Activated naive CD4-positive, alpha-beta T cell treated with anti-CD3 and anti-CD28 coated beads, Interleukin-2, amount 50 U/mL, for 24 hours (primary cell): ENCODE results near the gene TMEM138.

Source experiments
- H3K27ac Mint-ChIP-seq: one replicate; pipeline ENCODE4 v1.8.0; 2021; ENCODE audit warnings: mild to moderate bottlenecking, mixed read lengths
- H3K27me3 Mint-ChIP-seq: one replicate; pipeline ENCODE4 v1.8.0; 2021; ENCODE audit warnings: mixed read lengths
- H3K36me3 Mint-ChIP-seq: one replicate; pipeline ENCODE4 v1.8.0; 2021; ENCODE audit warnings: mixed read lengths
- H3K4me1 Mint-ChIP-seq: one replicate; pipeline ENCODE4 v1.8.0; 2021; ENCODE audit warnings: mixed read lengths
- H3K4me3 Mint-ChIP-seq: one replicate; pipeline ENCODE4 v1.8.0; 2021; ENCODE audit warnings: mild to moderate bottlenecking, mixed read lengths
- H3K9me3 Mint-ChIP-seq: one replicate; pipeline ENCODE4 v1.8.0; 2021; ENCODE audit warnings: mixed read lengths

Gene TMEM138

DNA sequence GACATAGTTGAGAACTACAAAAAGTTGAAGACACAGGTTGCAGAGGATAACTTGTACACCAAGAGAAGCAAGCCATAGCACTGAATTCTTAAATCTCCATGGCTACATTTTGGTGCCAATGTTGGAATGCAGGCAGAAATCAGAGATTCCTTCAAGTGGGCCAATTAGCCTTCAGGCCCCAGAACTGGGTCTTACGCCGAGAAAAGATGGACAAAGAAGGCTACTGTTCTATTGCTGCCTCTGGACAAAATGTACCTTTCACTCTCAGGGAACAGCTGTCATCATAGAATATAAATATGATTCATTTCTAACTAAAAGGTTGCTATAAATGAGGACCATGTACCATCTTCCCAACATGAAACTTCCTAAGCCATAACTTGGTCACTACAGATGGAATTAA, 43.9 kb downstream of the TMEM138 start:
- H3K27ac Mint-ChIP-seq: no peak overlapping the region

DNA sequence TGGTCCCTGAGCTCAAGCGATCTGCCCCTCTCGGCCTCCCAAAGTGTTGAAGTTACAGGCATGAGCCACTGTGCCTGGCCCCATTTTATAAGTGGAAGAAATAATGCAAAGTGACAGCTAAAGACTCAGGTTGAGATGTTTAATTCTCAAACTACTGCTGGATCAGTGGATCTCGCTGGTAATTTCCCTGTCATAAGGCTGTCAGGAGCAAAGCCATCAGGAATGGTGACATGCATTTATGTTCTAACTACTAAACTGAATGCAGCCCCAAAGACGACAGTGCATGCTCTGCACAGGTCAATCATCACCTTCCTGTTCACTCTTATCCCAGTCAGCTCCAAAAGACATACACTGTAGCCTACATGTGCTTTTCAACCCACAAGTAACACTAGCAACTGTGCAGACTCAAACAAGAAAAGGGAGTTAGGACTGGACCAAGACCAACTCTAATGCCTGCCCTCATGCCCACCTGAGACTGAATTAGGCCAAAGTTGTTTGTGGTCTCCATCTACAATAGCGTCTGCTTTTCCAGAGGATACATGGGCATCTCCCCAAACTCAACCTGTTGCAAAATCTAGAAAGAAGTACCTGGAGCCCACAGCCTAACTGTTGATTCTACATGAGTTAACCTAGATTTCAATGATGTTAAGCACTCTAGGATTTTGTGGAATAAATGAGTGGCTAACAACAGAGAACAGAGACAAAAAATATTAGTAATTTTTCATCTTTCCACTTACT, 45.0 kb downstream of the TMEM138 start:
- Mint-ChIP-seq H3K4me1 (no peaks in the 10 kb centered on the region), H3K27me3 (no peaks in the 10 kb centered on the region), H3K9me3 (no peaks in the 10 kb centered on the region), H3K36me3 (peaks cover 15% of the 10 kb centered on the region), H3K27ac (no peak overlapping the region), H3K4me3 (no peak overlapping the region)

More for the DNA sequence above, 43.9 kb downstream of the TMEM138 start:
- Mint-ChIP-seq H3K4me3 (no peak overlapping the region), H3K36me3 (peaks cover 10% of the 10 kb centered on the region), H3K9me3 (no peaks in the 10 kb centered on the region), H3K27me3 (no peaks in the 10 kb centered on the region), H3K4me1 (no peaks in the 10 kb centered on the region)

DNA sequence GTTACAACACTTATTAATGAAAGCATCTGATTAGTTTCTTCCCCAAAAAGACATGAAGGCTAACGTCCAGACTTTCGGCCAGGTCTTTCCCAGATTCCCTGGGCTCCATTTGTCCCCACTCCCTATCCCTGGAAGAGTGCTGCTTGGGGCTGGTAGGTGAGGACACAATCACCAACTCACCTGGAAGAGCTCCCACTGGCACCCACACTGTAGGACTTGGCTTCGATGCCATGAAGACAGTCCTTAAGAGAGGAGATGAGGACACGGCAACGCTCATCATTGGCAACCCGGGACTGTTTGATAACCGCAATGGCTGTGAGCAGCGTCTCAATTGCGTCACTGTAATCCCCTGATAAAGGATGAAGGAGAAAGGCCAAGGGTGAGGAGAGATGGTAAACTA, 49.4 kb downstream of the TMEM138 start:
- Mint-ChIP-seq H3K4me1 (peaks cover 8% of the 10 kb centered on the region), H3K9me3 (no peaks in the 10 kb centered on the region), H3K4me3 (no peak overlapping the region), H3K36me3 (peaks cover 11% of the 10 kb centered on the region), H3K27ac (no peak overlapping the region), H3K27me3 (no peaks in the 10 kb centered on the region)

DNA sequence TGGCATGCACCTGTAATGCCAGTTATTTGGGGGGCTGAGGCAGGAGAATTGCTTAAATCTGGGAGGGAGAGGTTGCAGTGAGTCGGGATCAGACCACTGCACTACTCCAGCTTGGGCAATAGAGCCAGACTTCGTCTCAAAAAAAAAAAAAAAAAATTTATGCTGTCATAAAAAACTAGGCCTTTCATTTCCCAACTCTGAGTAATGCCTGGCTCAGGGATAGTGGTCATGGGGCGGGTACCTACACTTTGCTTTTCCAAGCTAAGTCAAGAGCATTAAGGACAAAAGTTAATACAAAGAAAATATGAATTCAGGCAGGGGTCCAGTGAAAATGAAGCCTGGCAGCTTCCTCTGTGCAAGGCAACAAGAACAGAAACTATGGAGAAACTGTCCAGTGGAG, 51.3 kb downstream of the TMEM138 start:
- H3K36me3 Mint-ChIP-seq: peaks cover 11% of the 10 kb centered on the region
- no peaks in the 10 kb centered on the region for H3K27me3 Mint-ChIP-seq
- H3K9me3 Mint-ChIP-seq: no peaks in the 10 kb centered on the region
- no peak overlapping the region for H3K4me3 Mint-ChIP-seq
- no peak overlapping the region for H3K27ac Mint-ChIP-seq
- H3K4me1 Mint-ChIP-seq: peaks cover 26% of the 10 kb centered on the region

DNA sequence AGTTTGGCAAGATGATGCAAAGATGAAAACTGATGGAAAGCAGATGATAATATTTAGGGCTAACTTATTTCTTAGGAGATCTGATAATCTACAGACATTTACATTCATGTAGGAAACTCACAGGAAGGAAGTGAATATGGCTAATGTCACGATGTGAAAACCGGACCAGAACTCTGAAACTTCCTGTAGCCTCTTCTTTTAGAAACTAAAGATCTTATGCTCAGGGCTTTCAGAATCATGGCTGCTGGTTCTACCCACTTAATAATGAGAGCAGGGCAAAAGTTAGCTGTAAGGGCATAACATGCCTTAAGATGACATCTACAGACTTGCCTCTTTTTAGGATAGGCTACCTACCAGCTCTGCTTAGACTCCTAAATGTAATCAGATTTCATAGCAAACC, 52.4 kb downstream of the TMEM138 start:
- Mint-ChIP-seq H3K27me3 (no peaks in the 10 kb centered on the region), H3K4me3 (no peak overlapping the region), H3K36me3 (peaks cover 11% of the 10 kb centered on the region), H3K4me1 (peaks cover 33% of the 10 kb centered on the region), H3K9me3 (no peaks in the 10 kb centered on the region), H3K27ac (peak overlapping the region; percentile 5)

DNA sequence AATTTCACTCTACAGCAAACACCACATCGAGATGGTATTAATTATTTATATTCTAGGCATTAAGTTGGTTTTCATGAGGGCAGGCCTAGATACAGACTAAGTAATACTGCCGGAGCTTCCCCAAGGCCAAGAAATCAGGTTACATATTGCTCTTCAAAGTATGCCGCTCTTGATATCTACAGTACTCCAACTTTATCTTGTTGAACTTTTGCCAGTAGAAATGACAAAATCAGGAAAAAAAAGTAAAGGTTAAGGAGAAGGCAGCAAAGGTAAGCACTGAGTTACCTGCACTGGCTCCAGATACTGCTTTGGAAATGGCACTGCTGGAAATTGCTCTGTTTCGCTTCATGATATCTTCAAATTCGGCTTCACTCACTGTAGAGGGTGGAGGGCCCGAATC, 53.2 kb downstream of the TMEM138 start:
- Mint-ChIP-seq H3K36me3 (peaks cover 19% of the 10 kb centered on the region), H3K4me3 (no peak overlapping the region), H3K9me3 (no peaks in the 10 kb centered on the region), H3K4me1 (peaks cover 40% of the 10 kb centered on the region), H3K27me3 (no peaks in the 10 kb centered on the region), H3K27ac (no peak overlapping the region)

DNA sequence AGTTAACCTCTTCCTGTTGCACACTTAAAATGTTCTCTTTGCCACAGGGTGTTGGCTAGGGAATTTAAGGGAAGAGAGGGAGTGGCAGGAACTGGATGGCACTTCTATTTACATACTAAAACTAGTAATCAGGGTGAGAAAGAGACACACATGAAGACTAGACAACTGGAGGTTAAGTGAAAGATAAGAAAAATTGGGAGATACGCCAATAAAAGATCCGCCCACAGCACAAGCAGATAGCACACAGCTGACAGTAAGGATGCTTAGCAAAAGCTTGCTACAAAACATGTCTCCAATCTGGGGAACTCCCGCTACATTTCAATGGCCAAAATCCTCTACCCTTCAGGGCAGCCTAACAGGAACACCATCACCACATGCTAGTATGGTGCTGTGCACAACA, 54.8 kb downstream of the TMEM138 start:
- Mint-ChIP-seq H3K4me1 (peaks cover 55% of the 10 kb centered on the region), H3K27ac (no peak overlapping the region), H3K4me3 (no peak overlapping the region), H3K36me3 (peaks cover 15% of the 10 kb centered on the region), H3K27me3 (no peaks in the 10 kb centered on the region), H3K9me3 (no peaks in the 10 kb centered on the region)

DNA sequence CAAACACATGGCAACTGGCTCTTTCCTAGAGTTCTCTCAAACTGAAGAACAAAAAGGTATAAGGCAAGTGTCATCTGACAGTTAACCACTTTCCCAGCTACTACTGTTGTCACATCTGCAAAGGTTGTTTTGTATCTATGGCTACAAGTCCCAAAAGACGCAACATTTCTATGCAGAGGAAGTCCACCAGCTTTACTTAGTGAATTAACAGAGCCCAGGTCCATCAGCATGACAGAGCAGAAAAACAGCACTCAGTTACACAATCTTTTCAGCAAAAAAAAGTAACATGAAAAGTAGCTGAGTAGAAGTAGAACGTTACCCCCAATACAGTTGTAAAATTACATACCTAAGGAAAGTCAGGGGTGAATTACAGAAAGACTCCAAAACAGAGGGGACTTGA, 55.5 kb downstream of the TMEM138 start:
- peak overlapping the region; percentile 52 for H3K27ac Mint-ChIP-seq

DNA sequence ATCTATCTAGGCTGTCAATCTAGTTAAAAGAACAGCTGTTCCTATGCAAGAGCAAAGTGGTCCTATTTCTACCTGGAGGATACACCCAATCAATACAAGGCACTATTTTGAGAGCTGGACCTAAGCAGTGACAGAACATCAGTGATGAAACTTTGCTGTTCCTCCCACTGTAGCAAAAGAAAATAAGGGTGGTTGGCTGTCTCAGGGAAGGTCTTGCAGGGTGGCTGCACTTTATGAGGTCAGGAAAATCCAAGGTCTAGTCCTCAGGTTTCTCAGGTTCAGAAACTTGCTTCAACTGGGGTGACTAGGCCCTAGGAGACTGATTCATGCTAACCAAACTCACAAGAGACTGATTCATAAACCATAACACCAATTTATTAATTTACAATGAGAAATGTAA, 56.0 kb downstream of the TMEM138 start:
- H3K27me3 Mint-ChIP-seq: no peaks in the 10 kb centered on the region
- H3K4me1 Mint-ChIP-seq: peaks cover 63% of the 10 kb centered on the region
- no peak overlapping the region for H3K4me3 Mint-ChIP-seq
- H3K9me3 Mint-ChIP-seq: no peaks in the 10 kb centered on the region
- peak overlapping the region; percentile 52 for H3K27ac Mint-ChIP-seq
- H3K36me3 Mint-ChIP-seq: peaks cover 15% of the 10 kb centered on the region

More for the DNA sequence above, 55.5 kb downstream of the TMEM138 start:
- Mint-ChIP-seq H3K27me3 (no peaks in the 10 kb centered on the region), H3K9me3 (no peaks in the 10 kb centered on the region), H3K36me3 (peaks cover 15% of the 10 kb centered on the region), H3K4me1 (peaks cover 61% of the 10 kb centered on the region), H3K4me3 (no peak overlapping the region)
